Aorta (tissue), 5 donors: ENCODE measurements around the gene PMPCB. TPM values are rescaled to one million over a fixed set of nuclear protein-coding genes. Genes with fewer than 3 reads are reported as not detected.
A peak's percentile ranks its signal among the peaks of the same experiment; 100 is the strongest.
"Not testable (repeated sequence)": the region's sequence is repeated elsewhere in the genome, so short reads cannot be mapped to it uniquely, and the experiment has no call there.

ENCODE experiments used
- ATAC-seq: fragments of 200-7000 bp; cut with Tn5 transposase; one replicate; pipeline ENCODE4 v1.9.1; 2022; ENCODE audit warnings: moderate library complexity; ENCODE audit not compliant: low FRiP score
- DNase-seq, 2 donors: peaks; one replicate each; pipeline ENCODE4 v3.0.0-alpha.2; 2020
- H3K27ac ChIP-seq, 2 donors: one replicate each; pipeline ENCODE4 v1.5.1; 2013; ENCODE audit warnings: low read length in 2 of 2, mild to moderate bottlenecking in 2 of 2, moderate library complexity in 2 of 2, control low read depth in 1 of 2, inconsistent platforms in 1 of 2, low read depth in 1 of 2
- H3K27me3 ChIP-seq, 2 donors: one replicate each; pipeline ENCODE4 v1.6.1; 2013; ENCODE audit warnings: control low read depth in 1 of 2, low read length in 1 of 2, mild to moderate bottlenecking in 1 of 2, moderate library complexity in 1 of 2; ENCODE audit not compliant: insufficient read depth in 2 of 2, control insufficient read depth in 1 of 2
- H3K36me3 ChIP-seq, 2 donors: one replicate each; pipeline ENCODE4 v1.6.1; 2013; ENCODE audit warnings: control low read depth in 1 of 2, low read length in 1 of 2, mild to moderate bottlenecking in 1 of 2; ENCODE audit not compliant: insufficient read depth in 2 of 2, control insufficient read depth in 1 of 2
- H3K4me1 ChIP-seq, 2 donors: one replicate each; pipeline ENCODE4 v1.6.1; 2013; ENCODE audit warnings: low read length in 2 of 2, control low read depth in 1 of 2, mild to moderate bottlenecking in 1 of 2, moderate library complexity in 1 of 2; ENCODE audit not compliant: insufficient read depth in 2 of 2, control insufficient read depth in 1 of 2
- H3K4me3 ChIP-seq, 2 donors: one replicate each; pipeline ENCODE4 v1.5.1; 2013; ENCODE audit warnings: low read length in 2 of 2, control low read depth in 1 of 2, mild to moderate bottlenecking in 1 of 2
- H3K9me3 ChIP-seq: one replicate; pipeline ENCODE4 v1.6.1; 2013; ENCODE audit warnings: mild to moderate bottlenecking, low read length; ENCODE audit not compliant: control insufficient read depth
- WGBS, 2 donors: extraction: QIAGEN DNeasy Blood & Tissue Kit; methylation state at CpG; one replicate each; pipeline ENCODE4 v1.1.7; 2013; 5-methylcytosine and 5-hydroxymethylcytosine counted together
- intact Hi-C, 2 donors: fragments of 100-400 bp; cut with DNase I; formaldehyde crosslinking; loops; one replicate each; pipeline versions ENCODE4 v1.14.2 to v1.15.0; 2022
- long read RNA-seq, 2 donors: library from polyadenylated mRNA; unstranded; transcript quantifications; one replicate each; pipeline ENCODE4 v2.0.0, GENCODE V29; 2020 to 2021
- polyA plus RNA-seq, 2 donors: library from polyadenylated mRNA; stranded (reverse); fragments of 200-250 nt; gene quantifications; one replicate each; pipeline ENCODE4 v1.2.3, GENCODE V29; 2013
- total RNA-seq, 2 donors: library from RNA; stranded (reverse); fragmentation: NEBNext Ultra II Directional; extraction: Animal tissue kit (Norgen Biotek cat#: 25700); gene quantifications; one replicate each; pipeline ENCODE4 v1.2.1, GENCODE V29; 2021
- donor health status: healthy with polysubstance abuse.
- donor health status: Bipolar disorder and iron deficiency.
- donor health status: DM: no; HTN: no; CAD: no.
- donor health status: DM: no; HTN: no; CAD: no.
- donor health status: DM: yes; HTN: yes; CAD: no.

Gene PMPCB, protein sequence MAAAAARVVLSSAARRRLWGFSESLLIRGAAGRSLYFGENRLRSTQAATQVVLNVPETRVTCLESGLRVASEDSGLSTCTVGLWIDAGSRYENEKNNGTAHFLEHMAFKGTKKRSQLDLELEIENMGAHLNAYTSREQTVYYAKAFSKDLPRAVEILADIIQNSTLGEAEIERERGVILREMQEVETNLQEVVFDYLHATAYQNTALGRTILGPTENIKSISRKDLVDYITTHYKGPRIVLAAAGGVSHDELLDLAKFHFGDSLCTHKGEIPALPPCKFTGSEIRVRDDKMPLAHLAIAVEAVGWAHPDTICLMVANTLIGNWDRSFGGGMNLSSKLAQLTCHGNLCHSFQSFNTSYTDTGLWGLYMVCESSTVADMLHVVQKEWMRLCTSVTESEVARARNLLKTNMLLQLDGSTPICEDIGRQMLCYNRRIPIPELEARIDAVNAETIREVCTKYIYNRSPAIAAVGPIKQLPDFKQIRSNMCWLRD
- total RNA-seq (10 to 100 TPM; 40.9 to 47.7 TPM), polyA plus RNA-seq (10 to 100 TPM; 41.3 to 70.8 TPM)
- long read RNA-seq, donor 1, transcript PMPCB-201 (13 exons, 2,472 nt) = major isoform, 179 of 218 reads
- long read RNA-seq, donor 1, transcript PMPCB-202 (12 exons, 1,714 nt) = minor isoform, 17 of 218 reads
- long read RNA-seq, donor 1, partial matches to known transcripts = 2 of 218 reads
- long read RNA-seq, donor 1, other reads (novel, unspliced or antisense) = 20 of 218 reads
- long read RNA-seq, donor 2, transcript PMPCB-201 (13 exons, 2,472 nt) = major isoform, 15 of 24 reads
- long read RNA-seq, donor 2, partial matches to known transcripts = 4 of 24 reads
- long read RNA-seq, donor 2, other reads (novel, unspliced or antisense) = 3 of 24 reads

DNA sequence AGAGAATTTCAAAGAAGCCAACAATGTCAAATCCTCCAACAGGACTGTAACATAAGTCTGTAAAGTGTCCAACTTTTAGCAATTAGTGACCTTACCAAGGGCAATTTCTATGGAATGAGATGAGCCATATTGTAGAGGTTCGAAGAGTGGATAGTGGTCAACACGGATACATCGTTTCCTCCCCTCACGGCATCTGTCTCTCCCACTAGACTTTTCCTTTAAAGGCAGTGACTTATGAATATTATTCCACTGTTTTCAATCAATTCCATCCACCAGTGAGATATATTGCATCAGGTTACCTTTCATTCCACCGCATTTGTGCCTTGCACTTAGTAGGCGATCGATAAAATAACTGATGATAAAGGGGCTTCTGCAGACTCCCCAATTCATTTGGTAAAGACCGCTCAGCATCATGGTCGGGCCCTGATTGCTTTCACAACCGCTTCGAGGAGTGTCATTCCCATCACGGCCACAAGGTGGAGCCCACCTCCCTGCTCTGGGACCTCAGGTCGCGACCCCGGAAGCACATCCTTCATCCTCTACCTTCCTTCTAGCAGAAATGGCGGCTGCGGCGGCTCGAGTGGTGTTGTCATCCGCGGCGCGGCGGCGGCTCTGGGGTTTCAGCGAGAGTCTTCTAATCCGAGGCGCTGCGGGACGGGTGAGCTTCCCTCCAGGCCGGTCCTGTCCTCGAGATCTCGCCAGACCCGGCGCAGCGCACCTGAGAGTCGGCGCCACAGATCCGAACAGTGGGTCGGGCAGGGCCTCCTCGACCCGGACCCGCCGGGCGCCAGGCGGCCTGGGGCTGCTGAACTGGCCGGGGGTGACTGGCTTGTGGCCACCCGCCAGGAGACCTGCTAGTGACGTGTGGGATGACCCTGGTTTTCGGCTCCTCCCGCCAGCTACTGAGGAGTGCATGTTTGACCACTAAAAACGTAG lies at the start of gene PMPCB:
TSS of gene PMPCB (plus strand) at position 535 of the 936 bp plus-strand sequence. CDS start at position 560, 25 bp downstream.
- intact Hi-C loops = loop anchor here in 1 of 2 donors (5.0 kb wide), 1 partner anchor 45 kb away; the partner anchor contains the start of gene DNAJC2
- Histone ChIP-seq H3K36me3 (peaks cover 0 to 4% of the 10 kb centered on the region in 2 donors), H3K27me3 (no peaks in the 10 kb centered on the region), H3K27ac (peak within 1 kb of the TSS in 1 of 2 donors; percentile 23), H3K4me3 (peak within 1 kb of the TSS; percentile 70 to 76), H3K4me1 (peaks cover 0 to 4% of the 10 kb centered on the region in 2 donors), H3K9me3 (no peaks in the 10 kb centered on the region)
- DNase-seq = peak; percentile 97 to 99
- 2% methylated on average over 52 of the region's 52 CpGs for WGBS, 2 donors
- peak; percentile 99 for ATAC-seq

DNA sequence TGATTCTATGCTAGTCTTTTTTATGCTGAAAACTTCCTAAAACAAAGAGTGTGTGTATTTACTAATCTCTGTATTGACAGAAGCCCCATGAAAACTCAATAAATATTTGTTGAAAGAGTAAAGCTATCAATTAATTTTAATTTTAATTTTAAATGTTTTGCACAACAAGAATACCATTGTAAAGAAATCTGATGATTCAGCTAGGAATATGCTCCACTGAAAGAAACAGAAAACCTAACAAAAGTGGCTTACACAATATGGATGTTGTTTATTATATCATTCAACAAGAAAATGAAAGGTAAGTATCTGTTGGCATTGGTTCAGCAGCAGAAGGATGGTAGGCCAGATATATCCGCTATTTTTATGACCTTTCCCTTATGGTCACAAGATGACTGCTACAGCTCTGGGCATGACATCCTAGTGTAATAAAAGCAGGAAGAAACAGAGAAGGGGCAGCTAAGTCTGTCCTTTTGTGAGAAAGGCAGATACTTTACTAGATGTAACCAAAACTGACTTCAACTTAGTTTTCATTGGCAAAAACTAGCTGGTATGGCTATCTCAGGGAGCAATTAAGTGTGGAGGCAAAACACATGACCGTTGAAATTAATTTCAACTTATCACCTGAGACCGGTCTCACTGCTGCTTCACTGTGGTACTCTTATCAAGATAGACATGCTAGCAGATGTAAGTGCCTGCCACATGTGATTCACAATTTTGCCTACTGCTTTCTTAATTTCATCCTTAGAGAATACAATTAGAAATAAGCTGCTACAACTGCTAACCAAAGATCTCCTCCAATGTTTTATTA lies 43.3 kb upstream of the PMPCB start:
- intact Hi-C loops, H3K27me3 ChIP-seq, H3K36me3 ChIP-seq, H3K27ac ChIP-seq, H3K4me3 ChIP-seq, DNase-seq, H3K4me1 ChIP-seq, H3K9me3 ChIP-seq, ATAC-seq: not testable (repeated sequence)
- 40 to 54% methylated on average over 3 of the region's 3 CpGs for WGBS, 2 donors

DNA sequence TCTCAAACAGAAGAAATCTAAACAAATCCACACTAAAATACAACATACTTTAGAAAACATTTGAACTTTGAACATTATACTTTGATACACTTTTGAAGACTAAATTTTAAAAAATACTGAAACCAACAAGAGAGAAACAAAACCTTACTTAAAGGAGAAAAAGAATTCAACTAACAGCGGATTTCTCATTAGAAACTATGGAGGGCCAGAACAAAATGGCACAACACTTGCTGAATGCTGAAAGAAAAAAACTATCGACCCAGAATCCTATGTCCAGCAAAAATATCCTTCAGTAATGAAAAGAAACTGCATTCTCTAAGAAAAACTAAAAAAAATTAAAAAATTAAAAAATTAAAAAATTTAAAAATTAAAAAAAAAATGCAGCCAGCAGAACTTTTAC lies 33.2 kb upstream of the PMPCB start:
- intact Hi-C loops, DNase-seq, H3K27ac ChIP-seq, H3K4me3 ChIP-seq, ATAC-seq, H3K9me3 ChIP-seq, H3K27me3 ChIP-seq, H3K36me3 ChIP-seq, H3K4me1 ChIP-seq: not testable (repeated sequence)
- 90 to 91% methylated on average over 2 of the region's 2 CpGs for WGBS, 2 donors

DNA sequence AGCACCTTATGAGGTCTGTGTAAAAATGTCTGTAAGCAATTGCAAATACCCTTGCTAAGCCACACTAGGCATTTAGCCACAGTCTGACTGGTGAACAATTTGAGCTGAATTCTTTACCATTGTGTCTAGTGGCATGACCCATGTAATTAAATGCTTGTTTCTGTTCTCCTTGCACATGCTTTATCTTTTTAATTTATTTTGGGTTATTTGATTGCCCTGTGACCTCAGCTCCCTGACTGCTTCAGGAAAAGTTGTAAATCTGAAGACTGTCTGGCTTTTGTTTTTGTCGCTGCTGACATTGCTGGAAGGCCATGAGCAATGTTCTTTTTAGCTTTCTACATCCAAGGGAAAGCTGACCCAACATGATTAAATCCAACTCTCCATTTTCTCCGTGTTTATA lies 31.0 kb upstream of the PMPCB start:
- 26 to 33% methylated on average over 2 of the region's 2 CpGs for WGBS, 2 donors

DNA sequence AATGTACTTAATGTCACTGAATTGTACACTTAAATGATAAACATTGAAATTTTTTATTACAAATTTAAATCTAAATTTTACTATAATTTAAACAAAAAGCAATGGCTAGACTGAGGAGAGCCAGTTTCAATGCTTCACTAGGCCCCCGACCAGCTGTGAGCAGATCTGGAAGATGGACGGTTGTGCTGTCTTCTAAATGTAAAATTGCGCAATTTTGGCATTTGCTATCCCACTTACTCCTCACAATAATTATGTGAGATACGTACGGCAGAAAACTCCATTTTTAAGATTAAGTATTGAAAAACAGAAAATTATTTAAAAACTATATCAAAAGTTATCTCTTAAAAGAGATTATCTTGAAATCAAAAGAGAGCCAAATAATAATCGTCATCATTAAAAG lies 23.9 kb upstream of the PMPCB start:
- H3K4me3 ChIP-seq, intact Hi-C loops, H3K36me3 ChIP-seq, DNase-seq, H3K27me3 ChIP-seq, ATAC-seq, H3K4me1 ChIP-seq, H3K27ac ChIP-seq, H3K9me3 ChIP-seq: not testable (repeated sequence)
- 93 to 96% methylated on average over 6 of the region's 6 CpGs for WGBS, 2 donors

More for the DNA sequence above, 31.0 kb upstream of the PMPCB start:
- H3K4me3 ChIP-seq, ATAC-seq, H3K27ac ChIP-seq, intact Hi-C loops, DNase-seq, H3K27me3 ChIP-seq, H3K9me3 ChIP-seq, H3K4me1 ChIP-seq, H3K36me3 ChIP-seq: not testable (repeated sequence)

DNA sequence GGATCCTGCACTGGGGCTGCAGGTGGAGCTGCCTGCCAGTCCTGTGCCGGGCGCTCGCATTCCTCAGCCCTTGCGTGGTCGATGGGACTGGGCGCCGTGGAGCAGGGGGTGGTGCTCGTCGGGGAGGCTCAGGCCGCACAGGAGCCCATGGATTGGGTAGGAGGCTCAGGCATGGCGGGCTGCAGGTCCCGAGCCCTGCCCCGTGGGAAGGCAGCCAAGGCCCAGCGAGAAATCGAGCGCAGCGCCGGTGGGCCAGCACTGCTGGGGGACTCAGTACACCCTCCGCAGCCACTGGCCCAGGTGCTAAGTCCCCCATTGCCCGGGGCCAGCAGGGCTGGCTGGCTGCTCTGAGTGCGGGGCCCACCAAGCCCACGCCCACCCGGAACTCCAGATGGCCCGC lies 22.4 kb upstream of the PMPCB start:
- intact Hi-C loops, H3K36me3 ChIP-seq, H3K9me3 ChIP-seq, H3K4me1 ChIP-seq, ATAC-seq, H3K4me3 ChIP-seq, H3K27me3 ChIP-seq, H3K27ac ChIP-seq: not testable (repeated sequence)
- WGBS, 2 donors = 96 to 97% methylated on average over 23 to 24 of the region's 24 CpGs
- peak in 1 of 2 donors; percentile 44 for DNase-seq

DNA sequence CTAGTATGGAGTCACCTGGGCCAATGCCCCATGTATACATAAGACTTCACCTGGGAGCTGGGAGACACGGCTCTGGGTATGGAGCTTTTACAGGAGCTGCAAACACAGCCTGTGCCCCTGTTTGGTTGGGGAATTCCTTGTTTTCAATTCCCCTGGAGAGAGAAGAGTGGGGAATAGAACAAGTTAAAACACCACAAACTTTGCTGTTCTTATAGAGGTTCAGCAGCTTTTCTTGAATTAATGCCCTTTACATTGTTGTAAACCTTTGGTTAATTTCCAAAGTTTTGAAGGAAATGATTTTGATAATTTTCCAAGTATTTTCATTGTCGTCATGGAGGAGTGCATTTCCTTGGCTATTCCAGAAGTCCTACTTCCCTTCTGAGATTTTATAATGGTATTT lies 19.0 kb upstream of the PMPCB start:
- WGBS, 2 donors = 81 to 89% methylated on average over 2 of the region's 2 CpGs
- intact Hi-C loops, DNase-seq, ATAC-seq, H3K9me3 ChIP-seq, H3K4me1 ChIP-seq, H3K27ac ChIP-seq, H3K36me3 ChIP-seq, H3K27me3 ChIP-seq, H3K4me3 ChIP-seq: not testable (repeated sequence)
